Measurements from ENCODE around the gene SLC9A6.

GRCh38 chrX:136034668-136035067 lies 49.4 kb downstream of the SLC9A6 start:
- TF ChIP-seq POLR2A (IDR thresholded peaks at IDR 0.05) (no peak), CTCF (IDR thresholded peaks at IDR 0.05) (no peak), EP300 (IDR thresholded peaks at IDR 0.05) (no peak), POLR2AphosphoS5 (IDR thresholded peaks at IDR 0.05) (no peak)
